GM13976 (cell line): ENCODE results near the gene MEX3B.

Source experiments
- DNase-seq: peaks from one replicate; pipeline ENCODE4 v3.0.0; 2012; ENCODE audit warnings: low spot score
- CTCF ChIP-seq: IDR thresholded peaks from 2 replicates; pipeline ENCODE4 v1.5.1; 2012; ENCODE audit warnings: borderline replicate concordance, mild to moderate bottlenecking; ENCODE audit not compliant: insufficient read depth; ENCODE audit errors: extremely low read depth, missing control alignments, control extremely low read depth
- in situ Hi-C: fragments of 300-500 bp; cut with MboI; formaldehyde crosslinking; loops from one replicate; pipeline ENCODE4 v1.12.0; 2022; ENCODE audit warnings: low sequenced_read_pairs, mixed read lengths, inconsistent platforms; ENCODE audit not compliant: unreplicated experiment

The MEX3B gene

GRCh38 chr15:82045892-82046665 lies at the start of gene MEX3B:
MEX3B (minus strand) TSS chr15:82046018; CDS start chr15:82045705, 313 bp downstream.
- no peak for TF ChIP-seq CTCF
- in situ Hi-C loops: no loop called here
- DNase-seq: peak; percentile 95

- in situ Hi-C loops: no loop called here
- DNase-seq: no peak
- no peak for TF ChIP-seq CTCF
Observed at GRCh38 chr15:82093774-82094211, 48.0 kb upstream of the MEX3B start.

GRCh38 chr15:82093325-82093724 lies 47.5 kb upstream of the MEX3B start:
- no peak for DNase-seq
- TF ChIP-seq CTCF: no peak
- in situ Hi-C loops: no loop called here

- TF ChIP-seq CTCF: no peak
- DNase-seq: no peak
- in situ Hi-C loops: no loop called here
Observed at GRCh38 chr15:82091636-82092140, 45.9 kb upstream of the MEX3B start.

GRCh38 chr15:82086243-82086995 lies 40.6 kb upstream of the MEX3B start:
- in situ Hi-C loops: no loop called here
- no peak for TF ChIP-seq CTCF
- DNase-seq: no peak

- TF ChIP-seq CTCF: no peak
- in situ Hi-C loops: no loop called here
- no peak for DNase-seq
Observed at GRCh38 chr15:82081914-82082762, 36.3 kb upstream of the MEX3B start.
